Measurements from ENCODE around the gene KCNK10.

DNA sequence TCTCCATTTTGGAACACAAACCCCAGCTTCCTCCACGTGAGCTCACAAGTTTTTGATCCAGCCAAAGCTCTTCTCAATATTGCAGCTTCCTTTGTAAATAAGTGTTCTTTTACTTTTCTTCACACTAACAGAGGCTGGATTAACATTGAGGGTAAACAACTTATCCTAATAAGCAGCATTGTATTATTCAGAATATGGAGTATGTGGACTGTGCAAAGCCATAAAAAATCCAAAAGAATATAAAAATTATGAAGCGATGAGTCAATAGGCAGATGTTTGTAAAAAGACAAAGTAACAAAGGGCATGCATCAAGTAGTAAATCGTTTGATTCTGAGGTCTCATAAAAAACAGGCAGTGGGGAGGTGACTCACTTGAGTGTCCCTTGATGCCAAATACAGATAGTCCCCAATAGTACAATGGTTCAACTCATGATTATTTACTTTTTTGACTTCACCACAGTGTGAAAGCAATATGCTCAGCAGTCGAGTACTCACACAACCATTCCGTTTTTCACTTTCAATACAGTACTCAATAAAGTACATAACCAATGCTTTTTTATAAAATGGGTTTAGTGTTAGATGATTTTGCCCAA, 23.1 kb upstream of the KCNK10 start:
- TF ChIP-seq, protein P1, sequence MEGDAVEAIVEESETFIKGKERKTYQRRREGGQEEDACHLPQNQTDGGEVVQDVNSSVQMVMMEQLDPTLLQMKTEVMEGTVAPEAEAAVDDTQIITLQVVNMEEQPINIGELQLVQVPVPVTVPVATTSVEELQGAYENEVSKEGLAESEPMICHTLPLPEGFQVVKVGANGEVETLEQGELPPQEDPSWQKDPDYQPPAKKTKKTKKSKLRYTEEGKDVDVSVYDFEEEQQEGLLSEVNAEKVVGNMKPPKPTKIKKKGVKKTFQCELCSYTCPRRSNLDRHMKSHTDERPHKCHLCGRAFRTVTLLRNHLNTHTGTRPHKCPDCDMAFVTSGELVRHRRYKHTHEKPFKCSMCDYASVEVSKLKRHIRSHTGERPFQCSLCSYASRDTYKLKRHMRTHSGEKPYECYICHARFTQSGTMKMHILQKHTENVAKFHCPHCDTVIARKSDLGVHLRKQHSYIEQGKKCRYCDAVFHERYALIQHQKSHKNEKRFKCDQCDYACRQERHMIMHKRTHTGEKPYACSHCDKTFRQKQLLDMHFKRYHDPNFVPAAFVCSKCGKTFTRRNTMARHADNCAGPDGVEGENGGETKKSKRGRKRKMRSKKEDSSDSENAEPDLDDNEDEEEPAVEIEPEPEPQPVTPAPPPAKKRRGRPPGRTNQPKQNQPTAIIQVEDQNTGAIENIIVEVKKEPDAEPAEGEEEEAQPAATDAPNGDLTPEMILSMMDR (IDR thresholded peaks at IDR 0.05) = no peak
- TF ChIP-seq POLR2A (IDR thresholded peaks at IDR 0.05) = no peak
